Brain microvascular endothelial cell (primary cell): ENCODE results near the gene USH1C.
A peak's percentile ranks its signal among the peaks of the same experiment; 100 is the strongest.

ENCODE experiments used
- DNase-seq: peaks from one replicate; pipeline ENCODE4 v3.0.0-alpha.2; 2020
- H3K27ac ChIP-seq: fragments of 250-450 bp; sonication (Bioruptor Pico); 2 replicates; pipeline ENCODE4 v1.5.1; 2020; ENCODE audit warnings: mild to moderate bottlenecking, moderate library complexity
- H3K27me3 ChIP-seq: fragments of 250-450 bp; sonication (Bioruptor Pico); replicated peaks from 2 replicates; pipeline ENCODE4 v1.5.1; 2020; ENCODE audit warnings: mild to moderate bottlenecking
- H3K36me3 ChIP-seq: fragments of 250-450 bp; sonication (Bioruptor Pico); replicated peaks from 2 replicates; pipeline ENCODE4 v1.5.1; 2020; ENCODE audit warnings: mild to moderate bottlenecking
- H3K4me3 ChIP-seq: 2 replicates; pipeline ENCODE4 v1.5.1; 2011; ENCODE audit warnings: low read depth, mild to moderate bottlenecking, control low read depth, low read length, moderate library complexity
- in situ Hi-C: cut with HindIII; loops from 2 replicates; pipeline ENCODE4 v1.10.0; 2017; ENCODE audit warnings: low sequenced_read_pairs, low pct_ligation_motif_present
- TF ChIP-seq, protein P1 (sequence below): IDR thresholded peaks from 2 replicates; pipeline ENCODE4 v1.5.1; 2011; ENCODE audit warnings: low read depth, mild to moderate bottlenecking, moderate library complexity, low read length, control low read depth, inconsistent platforms; ENCODE audit errors: missing control alignments

Gene USH1C

GRCh38 chr11:17535488-17535887 lies 8.7 kb downstream of the USH1C start:
- Histone ChIP-seq H3K36me3 (no peaks in the 10 kb centered on the region), H3K27me3 (no peaks in the 10 kb centered on the region), H3K4me3 (no peak overlapping the region), H3K27ac (no peak overlapping the region)
- DNase-seq = no peak
- in situ Hi-C loops = no loop called here
- TF ChIP-seq, protein P1, sequence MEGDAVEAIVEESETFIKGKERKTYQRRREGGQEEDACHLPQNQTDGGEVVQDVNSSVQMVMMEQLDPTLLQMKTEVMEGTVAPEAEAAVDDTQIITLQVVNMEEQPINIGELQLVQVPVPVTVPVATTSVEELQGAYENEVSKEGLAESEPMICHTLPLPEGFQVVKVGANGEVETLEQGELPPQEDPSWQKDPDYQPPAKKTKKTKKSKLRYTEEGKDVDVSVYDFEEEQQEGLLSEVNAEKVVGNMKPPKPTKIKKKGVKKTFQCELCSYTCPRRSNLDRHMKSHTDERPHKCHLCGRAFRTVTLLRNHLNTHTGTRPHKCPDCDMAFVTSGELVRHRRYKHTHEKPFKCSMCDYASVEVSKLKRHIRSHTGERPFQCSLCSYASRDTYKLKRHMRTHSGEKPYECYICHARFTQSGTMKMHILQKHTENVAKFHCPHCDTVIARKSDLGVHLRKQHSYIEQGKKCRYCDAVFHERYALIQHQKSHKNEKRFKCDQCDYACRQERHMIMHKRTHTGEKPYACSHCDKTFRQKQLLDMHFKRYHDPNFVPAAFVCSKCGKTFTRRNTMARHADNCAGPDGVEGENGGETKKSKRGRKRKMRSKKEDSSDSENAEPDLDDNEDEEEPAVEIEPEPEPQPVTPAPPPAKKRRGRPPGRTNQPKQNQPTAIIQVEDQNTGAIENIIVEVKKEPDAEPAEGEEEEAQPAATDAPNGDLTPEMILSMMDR = no peak

GRCh38 chr11:17533778-17534415 lies 10.3 kb downstream of the USH1C start:
- no peak for DNase-seq
- no peak overlapping the region for H3K4me3 ChIP-seq
- no peak overlapping the region for H3K27ac ChIP-seq
- TF ChIP-seq, protein P1 = no peak
- peaks cover 9% of the 10 kb centered on the region for H3K27me3 ChIP-seq
- in situ Hi-C loops = no loop called here
- H3K36me3 ChIP-seq = no peaks in the 10 kb centered on the region

DNA sequence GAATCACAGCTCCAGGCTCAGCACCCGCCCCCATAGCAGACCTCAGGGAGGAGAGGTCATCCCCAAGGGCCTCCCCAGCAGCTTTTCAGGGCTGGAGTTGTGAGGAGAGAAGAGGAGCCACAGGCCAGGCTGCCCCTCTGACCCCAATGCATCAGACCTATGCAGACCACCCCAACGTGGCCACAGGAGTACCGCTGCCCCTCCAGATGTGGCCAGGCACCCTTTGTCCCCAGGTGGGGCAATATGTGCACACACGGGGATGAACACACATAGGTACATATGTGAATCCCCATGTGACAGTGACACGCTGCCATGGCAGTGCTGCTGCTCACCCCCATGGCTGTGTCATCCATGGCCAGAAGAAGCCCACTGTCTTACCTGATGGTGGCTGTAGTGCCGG lies 10.9 kb downstream of the USH1C start:
- Histone ChIP-seq H3K27me3 (peaks cover 12% of the 10 kb centered on the region), H3K27ac (no peak overlapping the region), H3K36me3 (no peaks in the 10 kb centered on the region), H3K4me3 (no peak overlapping the region)
- DNase-seq = no peak
- in situ Hi-C loops = no loop called here
- TF ChIP-seq, protein P1 = no peak

- Histone ChIP-seq H3K27ac (no peak overlapping the region), H3K36me3 (no peaks in the 10 kb centered on the region), H3K27me3 (peaks cover 12% of the 10 kb centered on the region), H3K4me3 (no peak overlapping the region)
- in situ Hi-C loops = no loop called here
- TF ChIP-seq, protein P1 = no peak
- no peak for DNase-seq
Observed at GRCh38 chr11:17532784-17533183, 11.4 kb downstream of the USH1C start.

- peak; percentile 73 for DNase-seq
- TF ChIP-seq, protein P1 = no peak
- in situ Hi-C loops = no loop called here
- H3K4me3 ChIP-seq = no peak overlapping the region
- peaks cover 12% of the 10 kb centered on the region for H3K27me3 ChIP-seq
- no peak overlapping the region for H3K27ac ChIP-seq
- H3K36me3 ChIP-seq = no peaks in the 10 kb centered on the region
Observed at GRCh38 chr11:17531636-17532113, 12.5 kb downstream of the USH1C start.
